Neural progenitor cell (in vitro differentiated cells): ENCODE results near the gene TSPOAP1. TPM values are rescaled to one million over a fixed set of nuclear protein-coding genes. Genes with fewer than 3 reads are reported as not detected.

Experiments
- DNase-seq: peaks from one replicate; pipeline ENCODE4 v3.0.0-alpha.2; 2016; ENCODE audit warnings: low spot score
- H2AFZ ChIP-seq: fragments of 200-600 bp; sonication (generic); replicated peaks from 2 replicates; pipeline ENCODE4 v1.6.1; 2016; ENCODE audit warnings: antibody characterized with exemption
- H3F3A ChIP-seq: fragments of 200-600 bp; sonication (generic); 2 replicates; pipeline ENCODE4 v1.6.1; 2016; ENCODE audit warnings: antibody characterized with exemption, low read depth
- H3K27ac ChIP-seq: fragments of 200-600 bp; sonication (generic); 2 replicates; pipeline ENCODE4 v1.5.1; 2016; ENCODE audit warnings: mild to moderate bottlenecking
- H3K27me3 ChIP-seq: fragments of 200-600 bp; sonication (generic); 2 replicates; pipeline ENCODE4 v1.6.1; 2016; ENCODE audit warnings: mild to moderate bottlenecking, moderate library complexity
- H3K36me3 ChIP-seq: fragments of 200-600 bp; sonication (generic); 2 replicates; pipeline ENCODE4 v1.5.1; 2016
- H3K4me1 ChIP-seq: fragments of 200-600 bp; sonication (generic); 2 replicates; pipeline ENCODE4 v1.6.1; 2016; ENCODE audit warnings: mixed run types
- H3K4me2 ChIP-seq: fragments of 200-600 bp; sonication (generic); 2 replicates; pipeline ENCODE4 v1.6.1; 2016
- H3K4me3 ChIP-seq: fragments of 200-600 bp; sonication (generic); 2 replicates; pipeline ENCODE4 v1.5.1; 2016
- H3K79me2 ChIP-seq: fragments of 200-600 bp; sonication (generic); 2 replicates; pipeline ENCODE4 v1.6.1; 2016; ENCODE audit warnings: low read depth
- H3K9ac ChIP-seq: fragments of 200-600 bp; sonication (generic); 2 replicates; pipeline ENCODE4 v1.6.1; 2016
- H3K9me3 ChIP-seq: fragments of 200-600 bp; sonication (generic); 2 replicates; pipeline ENCODE4 v1.5.1; 2016; ENCODE audit warnings: low read depth
- H4K20me1 ChIP-seq: fragments of 200-600 bp; sonication (generic); 2 replicates; pipeline ENCODE4 v1.6.1; 2016; ENCODE audit warnings: low read depth
- H3K27ac Mint-ChIP-seq: 3 replicates; pipeline ENCODE4 v1.8.0; 2021; ENCODE audit warnings: mixed read lengths
- H3K27me3 Mint-ChIP-seq: 2 replicates; pipeline ENCODE4 v1.8.0; 2022; ENCODE audit warnings: low read depth, mild to moderate bottlenecking, inconsistent platforms, moderate library complexity, mixed read lengths; ENCODE audit not compliant: insufficient read depth
- H3K36me3 Mint-ChIP-seq: 3 replicates; pipeline ENCODE4 v1.8.0; 2021; ENCODE audit warnings: mixed read lengths
- H3K4me1 Mint-ChIP-seq: 3 replicates; pipeline ENCODE4 v1.8.0; 2021; ENCODE audit warnings: mixed read lengths
- H3K4me3 Mint-ChIP-seq: 3 replicates; pipeline ENCODE4 v1.8.0; 2021; ENCODE audit warnings: mild to moderate bottlenecking, moderate library complexity, mixed read lengths
- H3K9me3 Mint-ChIP-seq: 3 replicates; pipeline ENCODE4 v1.8.0; 2020; ENCODE audit warnings: mixed read lengths
- CTCF ChIP-seq: fragments of 200-600 bp; sonication (generic); IDR thresholded peaks from 2 replicates; pipeline ENCODE4 v1.5.1; 2017; ENCODE audit warnings: antibody characterized with exemption, mild to moderate bottlenecking
- EZH2 ChIP-seq: fragments of 200-600 bp; sonication (generic); IDR thresholded peaks from 2 replicates; pipeline ENCODE4 v1.6.1; 2017; ENCODE audit warnings: antibody characterized with exemption, mild to moderate bottlenecking, moderate library complexity
- EZH2phosphoT487 ChIP-seq: fragments of 200-600 bp; sonication (generic); IDR thresholded peaks from 2 replicates; pipeline ENCODE4 v1.6.1; 2017; ENCODE audit warnings: antibody characterized with exemption
- total RNA-seq: library from RNA; depleted of rRNA; stranded (reverse); fragments of >200 nt; gene quantifications from 2 replicates; pipeline ENCODE4 v1.2.3, GENCODE V29; 2015; ENCODE audit warnings: low replicate concordance

The TSPOAP1 gene
- total RNA-seq, 1 donor from 2014 or later: 13.8 TPM

GRCh38 chr17:58315750-58316149, 12.8 kb downstream of the TSPOAP1 start:
- H3F3A ChIP-seq: no peaks in the 10 kb centered on the region
- H3K4me1 ChIP-seq: no peaks in the 10 kb centered on the region
- DNase-seq: no peak
- no peak overlapping the region for H2AFZ ChIP-seq
- H3K36me3 ChIP-seq: no peaks in the 10 kb centered on the region
- no peaks in the 10 kb centered on the region for H4K20me1 ChIP-seq
- H3K4me2 ChIP-seq: no peak overlapping the region
- Mint-ChIP-seq H3K4me3 (no peak overlapping the region), H3K4me1 (peaks cover 29% of the 10 kb centered on the region), H3K36me3 (peaks cover 5% of the 10 kb centered on the region), H3K9me3 (no peaks in the 10 kb centered on the region), H3K27ac (no peak overlapping the region), H3K27me3 (peaks cover 20% of the 10 kb centered on the region)
- no peak overlapping the region for H3K9ac ChIP-seq
- no peaks in the 10 kb centered on the region for H3K9me3 ChIP-seq
- no peaks in the 10 kb centered on the region for H3K27me3 ChIP-seq
- no peak for TF ChIP-seq EZH2
- TF ChIP-seq CTCF: no peak
- no peak for TF ChIP-seq EZH2phosphoT487
- no peaks in the 10 kb centered on the region for H3K79me2 ChIP-seq
- no peak overlapping the region for H3K4me3 ChIP-seq
- no peak overlapping the region for H3K27ac ChIP-seq

GRCh38 chr17:58315281-58315711, 13.3 kb downstream of the TSPOAP1 start:
- Histone ChIP-seq H3K4me2 (no peak overlapping the region), H3K9ac (no peak overlapping the region), H3K27me3 (no peaks in the 10 kb centered on the region), H3F3A (no peaks in the 10 kb centered on the region), H3K79me2 (no peaks in the 10 kb centered on the region), H3K4me1 (no peaks in the 10 kb centered on the region), H3K27ac (no peak overlapping the region), H3K4me3 (no peak overlapping the region), H2AFZ (no peak overlapping the region), H4K20me1 (no peaks in the 10 kb centered on the region), H3K9me3 (no peaks in the 10 kb centered on the region), H3K36me3 (no peaks in the 10 kb centered on the region)
- Mint-ChIP-seq H3K9me3 (no peaks in the 10 kb centered on the region), H3K36me3 (peaks cover 5% of the 10 kb centered on the region), H3K27me3 (peaks cover 17% of the 10 kb centered on the region), H3K4me1 (peaks cover 29% of the 10 kb centered on the region), H3K27ac (no peak overlapping the region), H3K4me3 (peak overlapping the region; percentile 55)
- TF ChIP-seq EZH2phosphoT487 (no peak), EZH2 (no peak), CTCF (no peak)
- DNase-seq: no peak

GRCh38 chr17:58314706-58315015, 13.9 kb downstream of the TSPOAP1 start:
- H3K9me3 Mint-ChIP-seq: no peaks in the 10 kb centered on the region

More at GRCh38 chr17:58314706-58315015, 13.9 kb downstream of the TSPOAP1 start:
- Histone ChIP-seq H3K9ac (no peak overlapping the region), H3K27me3 (no peaks in the 10 kb centered on the region), H3K4me2 (no peak overlapping the region), H4K20me1 (no peaks in the 10 kb centered on the region), H3K27ac (no peak overlapping the region), H3K36me3 (no peaks in the 10 kb centered on the region), H3K9me3 (no peaks in the 10 kb centered on the region), H3K4me1 (no peaks in the 10 kb centered on the region), H2AFZ (no peak overlapping the region), H3K4me3 (no peak overlapping the region), H3K79me2 (no peaks in the 10 kb centered on the region), H3F3A (no peaks in the 10 kb centered on the region)
- H3K4me3 Mint-ChIP-seq: no peak overlapping the region
- H3K27ac Mint-ChIP-seq: no peak overlapping the region
- no peak for DNase-seq
- peaks cover 5% of the 10 kb centered on the region for H3K36me3 Mint-ChIP-seq
- peaks cover 29% of the 10 kb centered on the region for H3K4me1 Mint-ChIP-seq
- peaks cover 17% of the 10 kb centered on the region for H3K27me3 Mint-ChIP-seq
- no peak for TF ChIP-seq EZH2phosphoT487
- TF ChIP-seq CTCF: no peak
- no peak for TF ChIP-seq EZH2
